Activated CD4-positive, alpha-beta memory T cell treated with anti-CD3 and anti-CD28 coated beads for 36 hours (primary cell): ENCODE data around the gene SLC44A2. TPM values are rescaled to one million over a fixed set of nuclear protein-coding genes. Genes with fewer than 3 reads are reported as not detected.
"Not testable (repeated sequence)": the region's sequence is repeated elsewhere in the genome, so short reads cannot be mapped to it uniquely, and the experiment has no call there.

Experiments used
- CTCF ChIA-PET: fragments of 350-600 bp; sonication (Branson Sonifier 250); formaldehyde crosslinking; loops from one replicate; lab custom pipeline; 2021; ENCODE audit warnings: antibody characterized with exemption, inconsistent platforms; lab: Charles Lee
- POLR2A ChIA-PET: fragments of 350-600 bp; sonication (Branson Sonifier 250); formaldehyde crosslinking; loops from one replicate; lab custom pipeline; 2021; ENCODE audit warnings: antibody characterized with exemption; lab: Charles Lee
- DNase-seq: peaks from one replicate; pipeline ENCODE4 v3.0.0-alpha.2; 2020
- H3K27ac Mint-ChIP-seq: one replicate; pipeline ENCODE4 v1.8.0; 2021; ENCODE audit warnings: mixed read lengths
- H3K27me3 Mint-ChIP-seq: one replicate; pipeline ENCODE4 v1.8.0; 2021; ENCODE audit warnings: mixed read lengths
- H3K36me3 Mint-ChIP-seq: one replicate; pipeline ENCODE4 v1.8.0; 2021; ENCODE audit warnings: mixed read lengths
- H3K4me1 Mint-ChIP-seq: one replicate; pipeline ENCODE4 v1.8.0; 2021; ENCODE audit warnings: low read depth, mixed read lengths
- H3K4me3 Mint-ChIP-seq: one replicate; pipeline ENCODE4 v1.8.0; 2021; ENCODE audit warnings: mild to moderate bottlenecking, mixed read lengths
- H3K9me3 Mint-ChIP-seq: one replicate; pipeline ENCODE4 v1.8.0; 2021; ENCODE audit warnings: mixed read lengths
- intact Hi-C: fragments of 100-400 bp; cut with micrococcal nuclease; formaldehyde crosslinking; loops from one replicate; pipeline ENCODE4 v1.15.1; 2023
- total RNA-seq, 2 experiments: library from RNA; stranded (reverse); gene quantifications; one replicate each; pipeline ENCODE4 v1.2.3, GENCODE V29; 2021

SLC44A2 gene
- total RNA-seq, 2 experiments from 2014 or later, result 89.3 to 94.6 TPM

GRCh38 chr19:10670876-10671804, 45.8 kb downstream of the SLC44A2 start:
- intact Hi-C loops, result no loop called here

GRCh38 chr19:10671922-10672321, 46.6 kb downstream of the SLC44A2 start:
- CTCF ChIA-PET, result interaction anchor here (1.4 to 3.3 kb wide), 2 partner anchors 28 to 91 kb away, joined by 3 to 11 read pairs; no protein-coding TSS in a partner anchor
- DNase-seq, H3K27me3 Mint-ChIP-seq, H3K4me3 Mint-ChIP-seq, H3K27ac Mint-ChIP-seq, H3K9me3 Mint-ChIP-seq, intact Hi-C loops: not testable (repeated sequence)
- POLR2A ChIA-PET, result interaction anchor here (1.3 to 1.9 kb wide), 2 partner anchors 10 to 14 kb away, joined by 4 to 5 read pairs; no protein-coding TSS in a partner anchor
- H3K4me1 Mint-ChIP-seq, result peaks cover 21% of the 10 kb centered on the region
- H3K36me3 Mint-ChIP-seq, result peaks cover 37% of the 10 kb centered on the region

More at GRCh38 chr19:10670876-10671804, 45.8 kb downstream of the SLC44A2 start:
- H3K27ac Mint-ChIP-seq, result no peak overlapping the region
- H3K4me3 Mint-ChIP-seq, result no peak overlapping the region
- CTCF ChIA-PET, result interaction anchor here (0.9 to 3.3 kb wide), 3 partner anchors 29 to 91 kb away, joined by 3 to 11 read pairs (median 3); no protein-coding TSS in a partner anchor
- DNase-seq, result no peak
- peaks cover 34% of the 10 kb centered on the region for H3K36me3 Mint-ChIP-seq
- peaks cover 29% of the 10 kb centered on the region for H3K4me1 Mint-ChIP-seq
- POLR2A ChIA-PET, result interaction anchor here (0.6 to 1.9 kb wide), 3 partner anchors 9 to 27 kb away, joined by 3 to 5 read pairs (median 4); no protein-coding TSS in a partner anchor
- H3K27me3 Mint-ChIP-seq, result no peaks in the 10 kb centered on the region
- no peaks in the 10 kb centered on the region for H3K9me3 Mint-ChIP-seq

- H3K4me1 Mint-ChIP-seq, H3K9me3 Mint-ChIP-seq, POLR2A ChIA-PET, H3K27me3 Mint-ChIP-seq, H3K4me3 Mint-ChIP-seq, H3K27ac Mint-ChIP-seq, DNase-seq, intact Hi-C loops: not testable (repeated sequence)
- CTCF ChIA-PET, result interaction anchor here (1.0 kb wide), 1 partner anchor 31 kb away, joined by 3 read pairs; no protein-coding TSS in a partner anchor
- H3K36me3 Mint-ChIP-seq, result peaks cover 54% of the 10 kb centered on the region
Measured at GRCh38 chr19:10675214-10675613, 49.9 kb downstream of the SLC44A2 start.

DNA sequence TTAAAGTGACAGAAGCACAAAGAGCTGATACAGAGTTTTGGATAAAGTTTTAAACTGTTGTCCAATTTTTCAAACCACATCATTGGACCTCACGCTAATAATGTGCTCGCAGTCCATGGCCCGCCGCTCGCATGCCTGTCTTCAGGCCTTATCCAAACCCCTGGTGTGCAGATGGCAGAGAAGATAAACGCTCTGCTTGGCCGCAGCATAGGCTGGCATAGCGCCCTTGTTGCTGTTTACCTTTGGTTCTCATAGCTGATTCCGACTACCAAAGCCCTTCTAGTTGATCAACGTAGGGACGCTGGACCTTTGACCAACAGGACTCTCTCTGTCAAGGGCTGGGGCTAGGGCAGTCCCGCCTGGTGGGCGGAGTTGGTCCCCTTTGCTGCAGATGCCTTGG, 52.4 kb downstream of the SLC44A2 start:
- intact Hi-C loops, result no loop called here
- no peak overlapping the region for H3K4me3 Mint-ChIP-seq
- no peaks in the 10 kb centered on the region for H3K27me3 Mint-ChIP-seq
- no peak for DNase-seq
- no peak overlapping the region for H3K27ac Mint-ChIP-seq
- ChIA-PET CTCF (interaction anchor here (0.8 kb wide), 1 partner anchor 22 kb away, joined by 4 read pairs; no protein-coding TSS in a partner anchor), POLR2A (no interaction called here)
- H3K36me3 Mint-ChIP-seq, result peaks cover 60% of the 10 kb centered on the region
- no peaks in the 10 kb centered on the region for H3K9me3 Mint-ChIP-seq
- no peaks in the 10 kb centered on the region for H3K4me1 Mint-ChIP-seq

GRCh38 chr19:10678813-10679212, 53.5 kb downstream of the SLC44A2 start:
- Mint-ChIP-seq H3K27ac (no peak overlapping the region), H3K9me3 (no peaks in the 10 kb centered on the region), H3K27me3 (no peaks in the 10 kb centered on the region), H3K4me3 (no peak overlapping the region), H3K4me1 (no peaks in the 10 kb centered on the region), H3K36me3 (peaks cover 61% of the 10 kb centered on the region)
- ChIA-PET POLR2A (no interaction called here), CTCF (interaction anchor here (4.1 kb wide), 1 partner anchor 21 kb away, joined by 26 read pairs; the partner anchor contains the start of gene QTRT1)
- no peak for DNase-seq
- intact Hi-C loops, result no loop called here

GRCh38 chr19:10679743-10680142, 54.4 kb downstream of the SLC44A2 start:
- ChIA-PET POLR2A (no interaction called here), CTCF (interaction anchor here (4.1 kb wide), 1 partner anchor 20 kb away, joined by 26 read pairs; the partner anchor contains the start of gene QTRT1)
- H3K36me3 Mint-ChIP-seq, result peaks cover 65% of the 10 kb centered on the region
- no peak overlapping the region for H3K4me3 Mint-ChIP-seq
- no peaks in the 10 kb centered on the region for H3K27me3 Mint-ChIP-seq
- intact Hi-C loops, result no loop called here
- H3K27ac Mint-ChIP-seq, result no peak overlapping the region
- no peaks in the 10 kb centered on the region for H3K9me3 Mint-ChIP-seq
- no peak for DNase-seq
- no peaks in the 10 kb centered on the region for H3K4me1 Mint-ChIP-seq

GRCh38 chr19:10680545-10681135, 55.3 kb downstream of the SLC44A2 start:
- no peak overlapping the region for H3K27ac Mint-ChIP-seq

DNA sequence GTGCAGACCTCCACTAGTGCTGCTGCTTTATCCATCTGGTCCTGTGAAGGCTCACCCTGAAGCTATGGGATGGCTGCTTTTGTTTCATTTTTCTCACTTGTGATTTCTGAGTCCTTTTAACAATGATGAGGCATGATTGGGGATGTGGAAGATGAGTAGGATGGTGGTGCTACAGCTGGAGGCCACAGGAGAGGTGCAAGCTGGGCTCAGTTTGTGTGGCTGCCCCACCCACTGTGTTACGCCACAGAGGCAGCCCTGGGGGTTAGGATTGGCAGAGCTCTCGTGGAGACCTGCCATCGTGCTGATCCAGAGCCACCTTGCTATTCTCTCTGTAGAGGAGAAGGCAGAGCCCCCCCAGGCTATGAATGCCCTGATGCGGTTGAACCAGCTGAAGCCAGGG, 56.3 kb downstream of the SLC44A2 start:
- CTCF ChIA-PET, result interaction anchor here (0.6 to 4.1 kb wide), 3 partner anchors 18 to 47 kb away, joined by 3 to 26 read pairs (median 3); partner anchors contain the start of gene QTRT1
- no peak overlapping the region for H3K4me3 Mint-ChIP-seq
- POLR2A ChIA-PET, result no interaction called here
- DNase-seq, result no peak
- no peaks in the 10 kb centered on the region for H3K4me1 Mint-ChIP-seq
- H3K27ac Mint-ChIP-seq, result no peak overlapping the region
- peaks cover 60% of the 10 kb centered on the region for H3K36me3 Mint-ChIP-seq
- no peaks in the 10 kb centered on the region for H3K27me3 Mint-ChIP-seq
- H3K9me3 Mint-ChIP-seq, result no peaks in the 10 kb centered on the region
- intact Hi-C loops, result no loop called here

More at GRCh38 chr19:10680545-10681135, 55.3 kb downstream of the SLC44A2 start:
- ChIA-PET CTCF (interaction anchor here (1.2 to 4.1 kb wide), 2 partner anchors 19 to 46 kb away, joined by 3 to 26 read pairs; partner anchors contain the start of gene QTRT1), POLR2A (no interaction called here)
- Mint-ChIP-seq H3K9me3 (no peaks in the 10 kb centered on the region), H3K36me3 (peaks cover 63% of the 10 kb centered on the region), H3K4me3 (no peak overlapping the region), H3K27me3 (no peaks in the 10 kb centered on the region), H3K4me1 (no peaks in the 10 kb centered on the region)
- DNase-seq, result no peak
- intact Hi-C loops, result no loop called here

DNA sequence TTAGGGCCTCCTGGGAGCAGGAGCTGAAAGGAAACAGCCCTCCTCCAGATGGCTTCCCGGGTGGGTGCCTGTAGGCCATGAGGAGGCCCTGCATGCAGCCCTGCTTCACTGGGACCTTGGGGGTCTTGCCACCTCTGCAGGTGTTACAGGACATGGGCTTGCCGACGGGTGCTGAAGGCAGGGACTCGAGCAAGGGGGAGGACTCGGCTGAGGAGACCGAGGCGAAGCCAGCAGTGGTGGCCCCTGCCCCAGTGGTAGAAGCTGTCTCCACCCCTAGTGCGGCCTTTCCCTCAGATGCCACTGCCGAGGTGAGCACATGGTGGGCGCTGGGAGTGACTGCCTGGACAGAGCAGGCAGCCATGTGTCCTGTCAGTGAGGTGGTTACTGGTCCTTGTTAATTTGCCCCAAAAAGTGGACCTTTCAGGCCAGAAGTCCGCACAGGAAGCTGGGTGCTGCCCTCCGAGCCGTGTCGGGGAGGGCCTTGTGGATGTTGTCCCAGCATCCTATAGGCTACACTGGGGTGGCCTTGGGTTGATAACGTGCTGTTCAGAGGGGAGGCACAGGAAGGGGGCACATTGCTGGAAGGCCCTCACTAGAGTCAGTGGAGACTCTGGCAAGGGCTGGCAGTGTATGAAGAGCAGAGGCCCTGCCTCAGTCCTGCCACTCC, 57.2 kb downstream of the SLC44A2 start:
- intact Hi-C loops, result no loop called here
- ChIA-PET CTCF (interaction anchor here (4.1 kb wide), 1 partner anchor 17 kb away, joined by 26 read pairs; the partner anchor contains the start of gene QTRT1), POLR2A (no interaction called here)
- DNase-seq, result no peak
- Mint-ChIP-seq H3K27ac (no peak overlapping the region), H3K4me1 (no peaks in the 10 kb centered on the region), H3K4me3 (no peak overlapping the region), H3K27me3 (no peaks in the 10 kb centered on the region), H3K36me3 (peaks cover 59% of the 10 kb centered on the region), H3K9me3 (no peaks in the 10 kb centered on the region)

GRCh38 chr19:10683064-10683426, 57.7 kb downstream of the SLC44A2 start:
- ChIA-PET POLR2A (no interaction called here), CTCF (no interaction called here)
- Mint-ChIP-seq H3K9me3 (no peaks in the 10 kb centered on the region), H3K27ac (no peak overlapping the region), H3K4me3 (no peak overlapping the region), H3K4me1 (no peaks in the 10 kb centered on the region), H3K27me3 (no peaks in the 10 kb centered on the region), H3K36me3 (peaks cover 60% of the 10 kb centered on the region)
- intact Hi-C loops, result no loop called here
- DNase-seq, result no peak

GRCh38 chr19:10683582-10683981, 58.2 kb downstream of the SLC44A2 start:
- H3K36me3 Mint-ChIP-seq, result peaks cover 60% of the 10 kb centered on the region
- no peak overlapping the region for H3K4me3 Mint-ChIP-seq
- H3K27ac Mint-ChIP-seq, result no peak overlapping the region
- POLR2A ChIA-PET, result no interaction called here
- H3K9me3 Mint-ChIP-seq, result no peaks in the 10 kb centered on the region
- DNase-seq, result no peak
- CTCF ChIA-PET, result no interaction called here
- no peaks in the 10 kb centered on the region for H3K4me1 Mint-ChIP-seq
- intact Hi-C loops, result no loop called here
- H3K27me3 Mint-ChIP-seq, result no peaks in the 10 kb centered on the region
